Mucosa of stomach (tissue), 1 donor: ENCODE data around the gene RRAGC.
A peak's percentile ranks its signal among the peaks of the same experiment; 100 is the strongest.
"Not testable (repeated sequence)": the region's sequence is repeated elsewhere in the genome, so short reads cannot be mapped to it uniquely, and the experiment has no call there.

Experiments
- H3K27me3 ChIP-seq: one replicate; pipeline ENCODE4 v1.7.0; 2013; ENCODE audit warnings: mild to moderate bottlenecking, low read length; ENCODE audit not compliant: control insufficient read depth, insufficient read depth
- H3K36me3 ChIP-seq: one replicate; pipeline ENCODE4 v1.7.0; 2013; ENCODE audit warnings: low read length; ENCODE audit not compliant: control insufficient read depth, insufficient read depth
- H3K4me1 ChIP-seq: one replicate; pipeline ENCODE4 v1.7.0; 2013; ENCODE audit warnings: mild to moderate bottlenecking, low read length; ENCODE audit not compliant: control insufficient read depth, insufficient read depth
- H3K4me3 ChIP-seq: one replicate; pipeline ENCODE4 v1.7.0; 2013; ENCODE audit warnings: low read length
- H3K9ac ChIP-seq: one replicate; pipeline ENCODE4 v1.7.0; 2013; ENCODE audit warnings: mild to moderate bottlenecking, low read length, moderate library complexity
- H3K9me3 ChIP-seq: one replicate; pipeline ENCODE4 v1.7.0; 2013; ENCODE audit warnings: mild to moderate bottlenecking, low read length, moderate library complexity; ENCODE audit not compliant: control insufficient read depth
- donor health status: Pancreatic carcinoma.

RRAGC gene

DNA sequence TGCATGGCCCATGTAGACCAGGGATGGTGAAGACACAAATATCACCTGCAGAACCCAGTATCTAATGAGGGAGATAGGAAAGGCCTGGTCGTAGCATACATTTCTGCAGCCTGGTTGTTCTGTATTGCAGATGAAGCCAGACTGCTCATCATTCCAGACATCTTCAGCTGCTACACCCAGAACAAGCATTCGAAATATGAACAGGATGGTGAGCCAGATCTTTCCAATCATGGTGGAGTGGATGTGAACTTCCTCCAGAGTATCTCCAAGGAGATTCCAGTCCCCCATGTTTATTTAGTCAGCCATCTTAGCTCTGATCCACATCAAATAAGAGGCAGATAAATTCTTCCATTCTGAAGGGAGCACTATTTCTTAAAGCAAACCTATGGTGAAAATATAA lies 16.2 kb upstream of the RRAGC start:
- H3K27me3 ChIP-seq: no peaks in the 10 kb centered on the region
- no peaks in the 10 kb centered on the region for H3K4me1 ChIP-seq
- no peaks in the 10 kb centered on the region for H3K36me3 ChIP-seq
- no peaks in the 10 kb centered on the region for H3K9me3 ChIP-seq
- H3K4me3 ChIP-seq: no peak overlapping the region
- H3K9ac ChIP-seq: no peak overlapping the region

DNA sequence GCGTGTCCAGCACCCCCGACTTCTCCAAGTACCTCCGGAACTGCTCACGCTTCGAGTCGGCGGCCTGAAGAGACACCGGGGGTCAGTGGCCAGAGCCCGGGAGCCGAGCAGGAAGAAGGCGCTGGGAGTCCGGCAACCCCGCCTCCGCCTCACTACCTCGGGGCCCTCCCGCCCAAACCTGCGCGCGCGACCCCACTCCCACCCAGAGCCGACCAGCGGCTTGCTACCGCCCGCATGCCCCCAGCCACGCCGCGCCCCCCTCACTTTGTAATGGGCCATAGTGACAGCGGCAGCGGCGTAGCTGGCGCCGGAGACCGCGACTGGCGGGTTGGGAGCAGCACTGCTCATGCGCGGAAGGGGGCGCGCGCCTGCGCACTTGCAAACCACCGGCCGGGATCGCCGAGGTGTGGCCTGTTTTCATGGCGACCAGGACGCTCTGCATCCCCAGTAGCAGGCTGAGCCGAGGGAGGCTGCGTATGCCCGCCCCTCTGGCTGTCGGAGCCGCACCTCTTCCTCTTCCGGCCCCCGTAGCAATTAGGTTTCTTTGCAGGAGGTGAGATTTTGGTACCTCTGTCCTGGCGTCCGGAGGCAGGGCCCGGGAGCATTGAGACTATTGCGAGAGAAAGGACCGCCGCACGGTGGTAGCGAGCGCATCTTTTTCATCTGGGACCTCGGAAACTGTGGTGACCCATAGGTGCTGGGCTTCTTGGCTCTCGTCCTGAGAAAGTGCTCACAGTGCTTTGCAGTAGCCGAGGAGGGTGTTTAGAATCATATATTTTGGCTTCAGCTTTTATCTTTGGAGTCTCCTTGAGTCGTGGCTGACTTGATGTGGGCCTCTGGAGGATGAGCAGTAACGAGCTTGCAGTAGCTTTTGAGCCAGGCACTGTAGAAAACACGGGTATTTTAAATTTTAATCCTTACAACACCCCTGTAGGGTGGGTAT lies 13.7 kb upstream of the RRAGC start, which contains the start of gene MYCBP:
MYCBP (minus strand) TSS at position 322 of the 943 bp plus-strand sequence; CDS start at position 279, 43 bp downstream.
- no peaks in the 10 kb centered on the region for H3K9me3 ChIP-seq
- no peaks in the 10 kb centered on the region for H3K36me3 ChIP-seq
- peak within 1 kb of the TSS; percentile 70 for H3K9ac ChIP-seq
- no peaks in the 10 kb centered on the region for H3K27me3 ChIP-seq
- peak within 1 kb of the TSS; percentile 62 for H3K4me3 ChIP-seq
- no peaks in the 10 kb centered on the region for H3K4me1 ChIP-seq

DNA sequence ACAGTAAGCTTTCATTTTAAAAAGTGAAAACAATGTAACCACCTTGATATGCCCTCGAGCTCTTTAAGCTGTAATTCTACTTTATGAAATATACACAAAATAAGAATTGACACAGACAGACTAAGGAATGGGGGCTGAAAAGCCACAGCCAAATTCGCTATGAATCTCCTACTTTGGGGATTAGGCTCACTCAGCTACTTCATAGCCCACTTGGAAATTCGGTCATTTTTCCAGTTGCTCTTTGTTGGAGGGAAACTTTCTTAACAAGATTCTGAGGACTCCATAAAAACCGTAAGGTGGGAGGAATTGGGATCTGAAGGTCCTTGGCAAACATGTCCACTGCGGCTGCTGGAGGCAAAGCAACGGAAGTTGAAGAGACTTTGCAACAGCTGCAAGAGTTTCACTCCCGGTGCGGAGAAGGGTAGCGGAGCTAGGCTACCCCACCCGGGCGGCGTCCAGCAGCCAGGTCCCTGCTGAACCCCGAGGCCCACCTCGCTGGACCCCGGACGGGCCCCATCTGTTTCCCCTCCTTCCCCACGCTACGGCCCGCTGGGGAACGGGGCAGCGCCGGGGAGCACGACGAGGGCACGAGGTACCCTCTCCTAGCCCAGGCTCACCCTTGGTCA lies 12.9 kb upstream of the RRAGC start:
- Histone ChIP-seq H3K4me3 (peak overlapping the region; percentile 62), H3K9me3 (no peaks in the 10 kb centered on the region), H3K9ac (peak overlapping the region; percentile 70), H3K27me3 (no peaks in the 10 kb centered on the region), H3K36me3 (no peaks in the 10 kb centered on the region), H3K4me1 (no peaks in the 10 kb centered on the region)

DNA sequence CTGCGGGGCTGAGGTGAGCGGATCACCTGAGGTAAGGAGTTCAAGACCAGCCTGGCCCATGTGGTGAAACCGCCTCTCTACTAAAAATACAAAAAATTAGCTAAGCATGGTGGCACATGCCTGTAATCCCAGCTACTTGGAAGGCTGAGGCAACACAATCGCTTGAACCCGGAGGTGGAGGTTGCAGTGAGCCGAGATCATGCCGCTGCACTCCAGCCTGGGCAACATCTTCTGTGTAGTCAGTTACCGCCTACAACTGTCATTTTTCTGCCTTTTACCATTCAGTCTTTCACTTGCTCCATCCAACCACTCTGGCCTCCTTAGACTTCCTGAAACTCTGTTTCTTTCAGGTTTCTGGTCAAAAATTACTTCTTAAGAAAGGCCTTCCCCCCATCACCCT lies 11.4 kb upstream of the RRAGC start:
- Histone ChIP-seq H3K36me3 (no peaks in the 10 kb centered on the region), H3K27me3 (no peaks in the 10 kb centered on the region), H3K9ac (no peak overlapping the region), H3K4me1 (no peaks in the 10 kb centered on the region), H3K4me3 (no peak overlapping the region), H3K9me3 (no peaks in the 10 kb centered on the region)

DNA sequence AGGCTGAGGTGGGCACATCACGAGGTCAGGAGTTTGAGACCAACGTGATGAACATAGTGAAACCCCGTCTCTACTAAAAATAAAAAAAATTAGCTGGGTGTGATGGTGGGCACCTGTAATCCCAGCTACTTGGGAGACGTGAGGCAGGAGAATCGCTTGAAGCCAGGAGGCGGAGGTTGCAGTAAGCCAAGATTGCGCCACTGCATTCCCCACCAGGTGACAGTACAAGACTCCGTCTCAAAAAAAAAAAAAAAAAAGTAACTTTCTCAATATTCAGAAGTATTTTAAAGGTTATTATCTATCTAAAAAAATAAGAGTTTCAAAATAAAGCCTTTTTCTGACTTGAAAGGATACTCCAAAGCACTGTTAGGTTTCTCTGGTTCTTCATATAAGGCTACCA lies 7.6 kb upstream of the RRAGC start:
- H3K9me3 ChIP-seq: no peaks in the 10 kb centered on the region
- H3K36me3 ChIP-seq: no peaks in the 10 kb centered on the region
- H3K4me3 ChIP-seq: no peak overlapping the region
- H3K9ac ChIP-seq: no peak overlapping the region
- H3K27me3 ChIP-seq: no peaks in the 10 kb centered on the region
- H3K4me1 ChIP-seq: no peaks in the 10 kb centered on the region

DNA sequence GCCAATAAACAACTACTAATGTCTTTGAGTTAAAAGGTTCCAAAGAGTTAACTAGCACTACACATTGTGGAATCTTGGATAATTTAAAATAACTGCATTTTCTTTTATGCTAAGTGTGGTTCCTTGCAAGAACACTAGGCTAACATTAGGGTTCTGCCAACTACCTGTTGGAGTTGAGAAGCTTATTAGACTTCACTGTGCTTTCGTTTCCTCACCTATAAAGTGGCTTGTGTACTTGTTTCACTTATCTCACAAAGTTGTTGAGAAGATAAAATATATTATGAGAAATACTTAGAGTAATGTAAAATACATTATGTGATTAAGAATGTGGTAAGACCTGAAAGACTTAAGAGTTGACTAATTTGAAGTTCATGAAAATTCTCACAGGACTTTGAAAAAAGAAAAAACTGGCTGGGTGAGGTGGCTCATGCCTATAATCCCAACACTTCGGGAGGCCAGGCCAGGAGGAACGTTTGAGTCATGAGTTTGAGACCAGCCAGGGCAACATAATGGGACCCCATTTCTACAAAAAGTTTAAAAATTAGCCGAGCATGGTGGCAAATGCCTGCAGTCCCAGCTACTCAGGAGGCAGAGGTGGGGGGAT lies 5.6 kb upstream of the RRAGC start:
- no peaks in the 10 kb centered on the region for H3K9me3 ChIP-seq
- no peaks in the 10 kb centered on the region for H3K27me3 ChIP-seq
- H3K36me3 ChIP-seq: no peaks in the 10 kb centered on the region
- H3K9ac ChIP-seq: no peak overlapping the region
- peaks cover 4% of the 10 kb centered on the region for H3K4me1 ChIP-seq
- no peak overlapping the region for H3K4me3 ChIP-seq

DNA sequence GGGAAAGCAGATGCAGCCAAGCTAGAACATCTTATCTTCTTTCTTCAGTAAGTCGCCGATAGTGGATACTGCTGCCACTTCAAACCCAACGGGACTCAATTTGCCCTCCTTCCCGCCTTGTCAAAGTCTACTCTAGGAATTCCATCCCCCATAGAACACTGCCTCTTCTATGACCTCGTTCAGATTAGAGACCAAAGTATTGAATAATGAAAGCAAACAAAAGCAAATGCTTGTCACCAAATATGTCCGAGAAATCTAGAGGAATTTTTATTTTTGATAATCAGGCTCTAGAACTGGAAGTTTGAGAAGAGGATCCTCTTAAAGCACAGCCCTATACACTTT lies 853 bp upstream of the RRAGC start:
- peaks cover 13% of the 10 kb centered on the region for H3K4me1 ChIP-seq
- peak overlapping the region; percentile 86 for H3K4me3 ChIP-seq
- H3K36me3 ChIP-seq: no peaks in the 10 kb centered on the region
- H3K9me3 ChIP-seq: no peaks in the 10 kb centered on the region
- no peaks in the 10 kb centered on the region for H3K27me3 ChIP-seq
- H3K9ac ChIP-seq: peak overlapping the region; percentile 77

DNA sequence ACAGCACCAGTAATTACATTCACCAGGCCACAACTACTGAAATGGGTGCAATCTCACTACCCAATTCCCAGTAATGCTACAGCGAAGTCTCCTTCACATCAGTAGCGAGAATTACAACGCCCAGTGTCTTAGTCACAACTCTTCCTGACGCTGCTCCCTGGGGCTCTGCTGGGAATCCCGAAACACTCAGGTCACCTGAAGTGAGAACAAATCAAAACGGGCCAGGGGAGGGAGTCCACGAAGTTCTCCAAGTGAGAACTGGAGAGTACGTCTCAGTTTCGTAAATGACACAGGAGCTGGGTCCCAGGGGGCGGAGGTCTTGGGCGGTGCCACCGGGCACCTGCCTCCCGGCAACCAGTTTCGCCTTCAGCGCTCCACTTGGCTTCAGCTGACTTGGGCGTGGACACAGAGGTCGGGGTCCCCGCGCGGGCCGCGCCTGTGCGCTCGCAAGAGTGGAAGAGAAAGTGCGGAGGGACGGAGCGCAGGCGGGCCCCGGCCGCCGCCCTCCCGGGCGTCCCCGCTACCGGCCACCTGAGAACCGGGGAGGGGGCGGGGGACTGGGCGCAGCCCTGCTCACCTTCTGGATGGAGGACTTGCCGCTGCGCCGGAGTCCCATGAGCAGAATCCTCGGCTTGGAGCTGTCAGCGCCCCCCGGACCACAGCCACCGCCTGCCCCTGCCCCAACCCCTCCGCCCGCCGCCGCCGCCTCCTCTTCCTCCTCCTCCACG lies 575 bp downstream of the RRAGC start:
- H3K9me3 ChIP-seq: no peaks in the 10 kb centered on the region
- H3K4me3 ChIP-seq: peak overlapping the region; percentile 53
- no peaks in the 10 kb centered on the region for H3K27me3 ChIP-seq
- H3K4me1 ChIP-seq: peaks cover 13% of the 10 kb centered on the region
- H3K36me3 ChIP-seq: no peaks in the 10 kb centered on the region
- peak overlapping the region; percentile 90 for H3K9ac ChIP-seq

DNA sequence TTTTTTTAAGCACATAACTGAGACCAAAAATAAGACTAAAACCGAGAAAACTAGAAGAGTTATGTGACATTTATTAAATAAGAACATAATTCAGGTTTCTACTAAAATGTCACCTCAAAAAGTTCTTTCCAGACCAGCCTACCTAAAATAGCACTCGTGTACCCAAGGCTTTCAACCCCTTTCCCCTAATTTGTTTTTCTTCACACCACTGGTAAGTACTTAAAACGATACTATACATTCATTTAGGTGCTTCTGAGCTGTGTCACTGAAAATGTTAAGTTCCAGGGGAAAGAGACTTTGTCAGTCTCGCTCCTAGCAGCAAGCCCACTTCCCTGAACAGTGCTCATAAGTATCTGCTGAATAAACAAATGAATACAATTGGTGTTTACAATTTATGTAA lies 6.8 kb downstream of the RRAGC start:
- H3K27me3 ChIP-seq: no peaks in the 10 kb centered on the region

DNA sequence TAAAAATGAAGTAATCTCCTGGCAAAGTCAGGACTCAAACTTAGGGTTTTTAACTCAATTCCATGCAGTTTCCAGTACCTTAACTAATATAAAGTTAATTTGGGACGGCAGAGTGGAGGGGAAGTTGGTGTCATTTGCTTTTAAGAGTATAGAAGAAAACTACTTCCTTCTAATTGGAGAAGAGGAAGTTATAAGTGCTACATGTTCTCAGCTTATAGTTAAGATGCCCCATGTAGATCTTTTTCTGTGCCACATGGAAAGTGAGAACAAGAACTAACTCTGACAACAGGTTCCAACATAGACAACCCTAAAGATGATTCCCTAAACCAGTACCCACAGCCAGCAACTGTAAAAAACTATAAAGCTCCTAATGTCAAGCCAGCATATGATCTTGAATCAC lies 11.5 kb downstream of the RRAGC start:
- H3K4me3 ChIP-seq: no peak overlapping the region
- H3K4me1 ChIP-seq: no peaks in the 10 kb centered on the region
- H3K9ac ChIP-seq: no peak overlapping the region
- no peaks in the 10 kb centered on the region for H3K9me3 ChIP-seq
- peaks cover 3% of the 10 kb centered on the region for H3K36me3 ChIP-seq
- H3K27me3 ChIP-seq: no peaks in the 10 kb centered on the region

More for the DNA sequence above, 6.8 kb downstream of the RRAGC start:
- H3K9me3 ChIP-seq: no peaks in the 10 kb centered on the region
- H3K4me3 ChIP-seq: no peak overlapping the region
- peaks cover 3% of the 10 kb centered on the region for H3K36me3 ChIP-seq
- H3K9ac ChIP-seq: no peak overlapping the region
- peaks cover 7% of the 10 kb centered on the region for H3K4me1 ChIP-seq

DNA sequence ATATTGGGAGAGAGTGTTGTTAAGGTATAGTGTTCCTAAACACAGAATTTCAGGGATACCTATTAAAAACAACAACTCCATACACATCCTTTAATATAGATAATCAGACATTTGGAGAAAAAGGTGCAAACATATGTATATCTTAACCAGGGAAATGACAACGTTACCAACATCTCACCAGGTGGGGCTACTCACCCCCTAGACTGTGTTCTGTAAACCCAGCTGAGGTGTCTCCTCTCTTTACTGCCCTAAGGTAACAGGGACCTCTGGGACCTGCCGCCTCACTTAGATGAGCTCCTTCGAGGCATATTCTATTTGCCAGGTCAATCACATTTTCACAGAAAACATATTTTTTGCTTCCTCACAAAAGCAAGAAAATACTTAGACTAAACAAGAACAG lies 13.4 kb downstream of the RRAGC start:
- no peaks in the 10 kb centered on the region for H3K27me3 ChIP-seq
- H3K9ac ChIP-seq: no peak overlapping the region
- no peaks in the 10 kb centered on the region for H3K9me3 ChIP-seq
- peaks cover 3% of the 10 kb centered on the region for H3K36me3 ChIP-seq
- no peaks in the 10 kb centered on the region for H3K4me1 ChIP-seq
- no peak overlapping the region for H3K4me3 ChIP-seq

DNA sequence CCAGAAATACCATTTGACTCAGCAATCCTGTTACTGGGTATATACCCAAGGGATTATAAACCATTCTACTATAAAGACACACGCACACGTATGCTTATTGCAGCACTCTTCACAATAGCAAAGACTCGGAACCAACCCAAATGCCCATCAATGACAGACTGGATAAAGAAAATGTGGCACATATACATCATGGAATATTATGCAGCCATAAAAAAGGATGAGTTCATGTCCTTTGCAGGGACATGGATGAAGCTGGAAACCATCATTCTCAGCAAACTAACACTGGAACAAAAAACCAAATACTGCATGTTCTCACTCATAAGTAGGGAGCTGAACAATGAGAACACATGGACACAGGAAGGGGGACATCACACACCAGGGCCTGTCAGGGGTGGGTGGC lies 14.5 kb downstream of the RRAGC start:
- H3K36me3 ChIP-seq, H3K9ac ChIP-seq, H3K4me1 ChIP-seq, H3K9me3 ChIP-seq, H3K27me3 ChIP-seq, H3K4me3 ChIP-seq: not testable (repeated sequence)
